Mammary epithelial cell (primary cell): ENCODE results near the gene KLF1.

Source experiments
- CTCF ChIP-seq, 2 donors: IDR thresholded peaks in 1 of 2; conservative IDR thresholded peaks in 1 of 2; 2 replicates each; pipeline ENCODE4 v1.5.1; 2011 to 2012; ENCODE audit warnings: inconsistent platforms in 2 of 2, low read length in 2 of 2, mild to moderate bottlenecking in 2 of 2, control low read depth in 1 of 2, low read depth in 1 of 2; ENCODE audit not compliant: insufficient read depth in 1 of 2; ENCODE audit errors: extremely low read depth in 1 of 2
- EZH2 ChIP-seq: IDR thresholded peaks from 2 replicates; pipeline ENCODE4 v1.6.1; 2012; ENCODE audit warnings: low read length, inconsistent platforms, borderline replicate concordance

DNA sequence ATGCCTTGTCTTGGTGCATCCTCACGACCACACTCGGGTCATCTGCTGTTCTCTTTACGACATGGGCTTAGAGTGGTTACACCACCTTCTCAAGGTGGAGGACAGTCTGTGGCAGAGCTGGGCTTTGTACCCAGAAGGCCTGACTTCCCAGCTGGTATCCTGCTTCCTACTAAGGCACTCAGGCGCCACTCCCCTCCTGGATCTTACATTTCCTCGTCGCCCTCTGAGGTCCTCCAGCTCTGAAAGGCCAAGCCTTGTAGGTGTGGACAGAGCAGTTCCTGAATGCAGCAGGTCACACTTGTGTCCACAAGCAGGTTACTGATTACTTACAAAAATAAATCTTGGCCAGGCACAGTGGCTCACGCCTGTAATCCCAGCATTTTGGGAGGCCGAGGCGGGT lies 20.2 kb upstream of the KLF1 start:
- no peak for TF ChIP-seq EZH2
- no peak for TF ChIP-seq CTCF (conservative IDR thresholded peaks at IDR 0.05 in 1 of 2, IDR thresholded peaks at IDR 0.05 in 1 of 2; ENCODE audit: extremely low read depth in 1 of 2, insufficient read depth in 1 of 2, low read depth in 1 of 2, low read length in 2 of 2)
